Measurements from ENCODE around the gene FAAP20.

GRCh38 chr1:2202008-2202575 lies 7.5 kb upstream of the FAAP20 start:
- no peak for TF ChIP-seq EZH2 (IDR thresholded peaks at IDR 0.05; ENCODE audit: low read depth)
- TF ChIP-seq, protein P1, sequence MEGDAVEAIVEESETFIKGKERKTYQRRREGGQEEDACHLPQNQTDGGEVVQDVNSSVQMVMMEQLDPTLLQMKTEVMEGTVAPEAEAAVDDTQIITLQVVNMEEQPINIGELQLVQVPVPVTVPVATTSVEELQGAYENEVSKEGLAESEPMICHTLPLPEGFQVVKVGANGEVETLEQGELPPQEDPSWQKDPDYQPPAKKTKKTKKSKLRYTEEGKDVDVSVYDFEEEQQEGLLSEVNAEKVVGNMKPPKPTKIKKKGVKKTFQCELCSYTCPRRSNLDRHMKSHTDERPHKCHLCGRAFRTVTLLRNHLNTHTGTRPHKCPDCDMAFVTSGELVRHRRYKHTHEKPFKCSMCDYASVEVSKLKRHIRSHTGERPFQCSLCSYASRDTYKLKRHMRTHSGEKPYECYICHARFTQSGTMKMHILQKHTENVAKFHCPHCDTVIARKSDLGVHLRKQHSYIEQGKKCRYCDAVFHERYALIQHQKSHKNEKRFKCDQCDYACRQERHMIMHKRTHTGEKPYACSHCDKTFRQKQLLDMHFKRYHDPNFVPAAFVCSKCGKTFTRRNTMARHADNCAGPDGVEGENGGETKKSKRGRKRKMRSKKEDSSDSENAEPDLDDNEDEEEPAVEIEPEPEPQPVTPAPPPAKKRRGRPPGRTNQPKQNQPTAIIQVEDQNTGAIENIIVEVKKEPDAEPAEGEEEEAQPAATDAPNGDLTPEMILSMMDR (conservative IDR thresholded peaks at IDR 0.05), result no peak

Data from PC-9 (cell line).